PFSK-1 (cell line): Measurements from ENCODE around the gene SYNC. TPM values are rescaled to one million over a fixed set of nuclear protein-coding genes. Genes with fewer than 3 reads are reported as not detected.

Experiments used
- FOXP2 ChIP-seq: optimal IDR thresholded peaks from 2 replicates; pipeline ENCODE3; 2011; ENCODE audit warnings: borderline replicate concordance, control low read depth, inconsistent platforms; ENCODE audit not compliant: insufficient read depth; ENCODE audit errors: extremely low read length, extremely low read depth
- POLR2AphosphoS5 ChIP-seq: IDR thresholded peaks from 2 replicates; pipeline ENCODE4 v1.6.1; 2012; ENCODE audit warnings: low read depth, mild to moderate bottlenecking, control low read depth, low read length, moderate library complexity
- SIN3A ChIP-seq: IDR thresholded peaks from 2 replicates; pipeline ENCODE4 v1.6.1; 2012; ENCODE audit warnings: mild to moderate bottlenecking, low read length, moderate library complexity, borderline replicate concordance; ENCODE audit not compliant: insufficient read depth
- TAF1 ChIP-seq: IDR thresholded peaks from 2 replicates; pipeline ENCODE4 v1.6.1; 2012; ENCODE audit warnings: low read length, control low read depth, borderline replicate concordance; ENCODE audit not compliant: insufficient read depth
- polyA plus RNA-seq: library from polyadenylated mRNA; unstranded; fragments of >200 nt; gene quantifications from one replicate; pipeline ENCODE4 v1.2.1, GENCODE V29; 2012; ENCODE audit warnings: low read depth, missing spikeins; ENCODE audit not compliant: insufficient read length
- TF ChIP-seq, protein P1 (sequence below), 2 experiments: IDR thresholded peaks; 2 replicates each; pipeline versions ENCODE4 v1.6.1 to v1.8.0; 2011 to 2012; ENCODE audit warnings: low read depth in 2 of 2, low read length in 2 of 2, control low read depth in 1 of 2, inconsistent platforms in 1 of 2, mild to moderate bottlenecking in 1 of 2, moderate library complexity in 1 of 2; ENCODE audit not compliant: insufficient read depth in 1 of 2

SYNC gene
- polyA plus RNA-seq, result 0.83 TPM

DNA sequence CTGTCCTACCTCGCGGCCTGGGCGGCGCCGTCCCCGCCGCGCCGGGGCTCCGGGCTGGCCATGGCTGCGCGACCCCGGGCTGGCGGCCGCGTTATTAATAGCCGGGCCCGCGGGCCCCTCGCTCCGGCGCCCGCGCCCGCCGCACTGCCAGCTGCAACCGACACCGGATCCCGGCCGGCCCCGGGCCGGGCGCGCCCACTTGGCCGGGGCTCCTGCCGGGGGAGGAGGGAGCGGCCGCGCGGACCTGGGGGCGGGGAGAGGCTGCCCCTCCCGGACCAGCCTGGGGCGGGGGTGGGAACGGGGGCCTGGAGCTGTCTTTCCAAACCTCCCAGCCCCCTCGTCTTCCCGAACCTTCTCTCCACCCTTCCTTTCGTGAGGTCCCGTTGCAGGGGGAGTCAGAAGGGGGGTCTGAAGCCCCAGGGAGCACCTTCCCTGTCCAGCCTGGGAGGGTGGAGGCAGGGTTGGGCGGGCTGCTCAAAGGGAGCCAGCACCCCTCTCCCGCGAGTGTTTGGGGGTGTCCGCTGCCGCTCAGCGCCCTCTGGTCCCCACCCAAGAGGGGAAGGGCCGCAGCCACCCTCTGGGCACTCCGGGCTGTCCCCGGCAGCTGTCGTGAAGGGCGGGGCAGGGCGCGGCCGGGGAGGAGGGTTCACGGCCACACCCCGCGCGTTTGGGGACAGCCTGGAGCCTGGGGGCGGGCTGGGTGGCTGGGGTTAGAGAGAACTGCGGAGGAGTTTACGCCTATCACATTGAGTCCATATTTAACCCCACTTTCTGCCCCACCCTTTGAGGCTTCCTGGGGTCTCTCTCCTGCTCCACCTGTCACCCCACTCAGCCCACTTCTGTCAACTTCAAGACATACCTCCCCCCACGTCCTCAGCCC lies at the start of gene SYNC:
TSS of gene SYNC (minus strand) at position 172 of the 880 bp plus-strand sequence. CDS start at position 62, 110 bp downstream.
- TF ChIP-seq, protein P1, sequence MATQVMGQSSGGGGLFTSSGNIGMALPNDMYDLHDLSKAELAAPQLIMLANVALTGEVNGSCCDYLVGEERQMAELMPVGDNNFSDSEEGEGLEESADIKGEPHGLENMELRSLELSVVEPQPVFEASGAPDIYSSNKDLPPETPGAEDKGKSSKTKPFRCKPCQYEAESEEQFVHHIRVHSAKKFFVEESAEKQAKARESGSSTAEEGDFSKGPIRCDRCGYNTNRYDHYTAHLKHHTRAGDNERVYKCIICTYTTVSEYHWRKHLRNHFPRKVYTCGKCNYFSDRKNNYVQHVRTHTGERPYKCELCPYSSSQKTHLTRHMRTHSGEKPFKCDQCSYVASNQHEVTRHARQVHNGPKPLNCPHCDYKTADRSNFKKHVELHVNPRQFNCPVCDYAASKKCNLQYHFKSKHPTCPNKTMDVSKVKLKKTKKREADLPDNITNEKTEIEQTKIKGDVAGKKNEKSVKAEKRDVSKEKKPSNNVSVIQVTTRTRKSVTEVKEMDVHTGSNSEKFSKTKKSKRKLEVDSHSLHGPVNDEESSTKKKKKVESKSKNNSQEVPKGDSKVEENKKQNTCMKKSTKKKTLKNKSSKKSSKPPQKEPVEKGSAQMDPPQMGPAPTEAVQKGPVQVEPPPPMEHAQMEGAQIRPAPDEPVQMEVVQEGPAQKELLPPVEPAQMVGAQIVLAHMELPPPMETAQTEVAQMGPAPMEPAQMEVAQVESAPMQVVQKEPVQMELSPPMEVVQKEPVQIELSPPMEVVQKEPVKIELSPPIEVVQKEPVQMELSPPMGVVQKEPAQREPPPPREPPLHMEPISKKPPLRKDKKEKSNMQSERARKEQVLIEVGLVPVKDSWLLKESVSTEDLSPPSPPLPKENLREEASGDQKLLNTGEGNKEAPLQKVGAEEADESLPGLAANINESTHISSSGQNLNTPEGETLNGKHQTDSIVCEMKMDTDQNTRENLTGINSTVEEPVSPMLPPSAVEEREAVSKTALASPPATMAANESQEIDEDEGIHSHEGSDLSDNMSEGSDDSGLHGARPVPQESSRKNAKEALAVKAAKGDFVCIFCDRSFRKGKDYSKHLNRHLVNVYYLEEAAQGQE (IDR thresholded peaks at IDR 0.05; ENCODE audit: insufficient read depth in 1 of 2, low read depth in 2 of 2, low read length in 2 of 2), result no peak
- no peak for TF ChIP-seq TAF1
- no peak for TF ChIP-seq FOXP2
- TF ChIP-seq SIN3A, result no peak
- TF ChIP-seq POLR2AphosphoS5, result no peak

DNA sequence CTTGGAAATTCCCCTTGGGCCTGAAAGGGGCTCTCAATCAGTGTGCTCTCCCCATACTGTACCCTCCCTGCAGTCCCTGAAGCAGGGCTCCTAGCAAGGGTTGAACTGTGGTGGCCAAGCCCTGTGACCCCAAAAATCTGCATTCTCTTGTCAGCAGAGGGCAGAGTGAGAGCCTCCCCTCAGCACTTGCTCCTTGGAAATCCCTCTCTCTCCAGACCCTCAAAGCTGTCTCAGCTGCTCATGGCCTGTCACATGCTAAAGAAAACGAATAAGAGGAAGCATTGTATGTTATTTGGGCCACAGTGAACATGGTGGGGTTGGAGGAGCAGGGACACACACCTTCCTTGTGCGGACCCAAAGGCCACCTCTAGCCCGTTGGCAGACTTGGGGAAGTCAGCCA lies 47.2 kb upstream of the SYNC start:
- no peak for TF ChIP-seq SIN3A
- TF ChIP-seq TAF1, result no peak
- TF ChIP-seq, protein P1 (IDR thresholded peaks at IDR 0.05; ENCODE audit: insufficient read depth in 1 of 2, low read depth in 2 of 2, low read length in 2 of 2), result no peak
- no peak for TF ChIP-seq POLR2AphosphoS5
- no peak for TF ChIP-seq FOXP2

DNA sequence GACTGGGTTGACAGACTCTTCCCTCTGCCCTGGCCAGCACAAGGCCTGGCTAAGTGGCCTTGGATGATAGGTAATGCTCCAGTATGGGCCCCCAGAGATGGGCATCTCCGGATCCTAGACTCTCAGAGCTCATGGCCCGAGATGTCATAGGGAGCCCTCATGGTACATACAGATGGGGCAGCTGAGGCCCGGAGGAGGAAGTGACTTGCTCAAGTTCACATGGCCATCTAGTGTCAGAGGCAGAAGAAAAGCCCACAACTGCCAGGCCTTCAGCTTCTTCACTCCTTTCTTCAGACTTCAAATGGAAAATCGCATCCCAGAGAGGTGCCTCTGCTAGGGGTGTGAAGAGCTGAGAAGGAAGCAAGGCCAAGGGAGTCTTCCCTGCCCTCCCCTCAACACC lies 46.8 kb upstream of the SYNC start:
- TF ChIP-seq TAF1, result no peak
- no peak for TF ChIP-seq POLR2AphosphoS5
- no peak for TF ChIP-seq FOXP2
- no peak for TF ChIP-seq SIN3A
- TF ChIP-seq, protein P1 (IDR thresholded peaks at IDR 0.05; ENCODE audit: insufficient read depth in 1 of 2, low read depth in 2 of 2, low read length in 2 of 2), result no peak

DNA sequence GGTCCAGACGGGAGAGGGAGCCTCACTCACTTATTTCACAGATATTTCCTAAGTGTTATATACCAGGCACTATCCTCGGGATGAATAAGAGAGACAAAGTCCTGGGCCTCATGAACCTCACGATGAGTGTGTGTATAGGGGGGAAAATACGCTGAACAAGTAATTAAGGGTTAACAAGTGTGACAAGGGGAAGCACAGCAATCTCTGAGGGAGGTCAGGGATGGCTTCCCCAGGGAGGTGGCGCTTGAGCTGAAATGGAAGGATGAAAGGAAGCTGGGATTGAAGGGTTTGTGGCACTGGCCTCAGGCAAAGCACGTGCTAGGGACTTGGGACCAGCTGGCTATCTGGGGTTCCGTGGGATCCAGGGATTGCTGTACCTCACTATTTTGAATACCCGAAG lies 46.4 kb upstream of the SYNC start:
- no peak for TF ChIP-seq SIN3A
- no peak for TF ChIP-seq FOXP2
- TF ChIP-seq TAF1, result no peak
- no peak for TF ChIP-seq POLR2AphosphoS5

DNA sequence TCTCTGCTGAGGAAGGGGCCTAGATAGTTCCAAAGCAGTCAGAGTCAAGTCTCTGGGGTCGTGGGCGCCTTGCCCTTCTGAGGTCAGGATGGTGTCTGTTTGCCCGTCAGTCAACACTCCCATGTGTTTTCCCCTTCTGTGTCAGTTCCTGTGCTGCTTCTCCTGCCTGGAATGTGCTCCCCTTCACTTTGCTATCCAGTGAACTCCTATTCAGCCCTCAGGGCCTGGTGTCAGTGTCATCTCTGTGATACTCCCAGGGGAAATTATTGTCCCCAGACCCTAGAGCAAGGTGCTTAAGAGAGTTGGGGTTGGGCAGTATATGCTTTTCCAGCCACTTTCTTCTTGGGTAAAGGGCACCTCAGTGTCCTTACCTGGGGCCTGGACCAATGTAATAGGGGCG lies 45.8 kb upstream of the SYNC start:
- TF ChIP-seq SIN3A (no peak), FOXP2 (no peak), TAF1 (no peak), POLR2AphosphoS5 (no peak)
- TF ChIP-seq, protein P1 (IDR thresholded peaks at IDR 0.05; ENCODE audit: insufficient read depth in 1 of 2, low read depth in 2 of 2, low read length in 2 of 2), result no peak
